Measurements from ENCODE around the gene B9D1. TPM values are rescaled to one million over a fixed set of nuclear protein-coding genes. Genes with fewer than 3 reads are reported as not detected.

B9D1 gene
- total and polyA plus RNA-seq, 12 donors = 5.3 to 18.8 (median 10.4) TPM

GRCh38 chr17:19316761-19317358 lies 45.7 kb downstream of the B9D1 start:
- peaks cover 3 to 54% (median 45%) of the 10 kb centered on the region in 9 donors for H3K4me1 ChIP-seq
- WGBS, 2 donors = 75 to 77% methylated on average over 3 of the region's 3 CpGs

GRCh38 chr17:19315104-19315503 lies 47.4 kb downstream of the B9D1 start:
- WGBS, 2 donors = 90 to 99% methylated on average over 4 of the region's 4 CpGs
- H3K27ac ChIP-seq = peak overlapping the region in 1 of 10 donors; percentile 88
- no peak overlapping the region for H3K4me3 ChIP-seq
- H3K27me3 ChIP-seq = peaks cover 0 to 70% (median 0%) of the 10 kb centered on the region in 7 donors
- H3K4me1 ChIP-seq = peaks cover 3 to 62% (median 48%) of the 10 kb centered on the region in 9 donors
- TF ChIP-seq, protein P1, sequence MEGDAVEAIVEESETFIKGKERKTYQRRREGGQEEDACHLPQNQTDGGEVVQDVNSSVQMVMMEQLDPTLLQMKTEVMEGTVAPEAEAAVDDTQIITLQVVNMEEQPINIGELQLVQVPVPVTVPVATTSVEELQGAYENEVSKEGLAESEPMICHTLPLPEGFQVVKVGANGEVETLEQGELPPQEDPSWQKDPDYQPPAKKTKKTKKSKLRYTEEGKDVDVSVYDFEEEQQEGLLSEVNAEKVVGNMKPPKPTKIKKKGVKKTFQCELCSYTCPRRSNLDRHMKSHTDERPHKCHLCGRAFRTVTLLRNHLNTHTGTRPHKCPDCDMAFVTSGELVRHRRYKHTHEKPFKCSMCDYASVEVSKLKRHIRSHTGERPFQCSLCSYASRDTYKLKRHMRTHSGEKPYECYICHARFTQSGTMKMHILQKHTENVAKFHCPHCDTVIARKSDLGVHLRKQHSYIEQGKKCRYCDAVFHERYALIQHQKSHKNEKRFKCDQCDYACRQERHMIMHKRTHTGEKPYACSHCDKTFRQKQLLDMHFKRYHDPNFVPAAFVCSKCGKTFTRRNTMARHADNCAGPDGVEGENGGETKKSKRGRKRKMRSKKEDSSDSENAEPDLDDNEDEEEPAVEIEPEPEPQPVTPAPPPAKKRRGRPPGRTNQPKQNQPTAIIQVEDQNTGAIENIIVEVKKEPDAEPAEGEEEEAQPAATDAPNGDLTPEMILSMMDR (IDR thresholded peaks at IDR 0.05) = no peak
- ATAC-seq (no peak), DNase-seq (no peak)
- H3K9me3 ChIP-seq = no peaks in the 10 kb centered on the region
- H3K36me3 ChIP-seq = peaks cover 0 to 66% (median 23%) of the 10 kb centered on the region in 9 donors
- intact Hi-C loops (cut with DNase I) = loop anchor here in 1 of 10 donors (5.0 kb wide), 1 partner anchor 132 kb away; no protein-coding TSS in a partner anchor

More at GRCh38 chr17:19316761-19317358, 45.7 kb downstream of the B9D1 start:
- ATAC-seq (no peak), DNase-seq (no peak)
- TF ChIP-seq, protein P1 (IDR thresholded peaks at IDR 0.05) = no peak
- H3K4me3 ChIP-seq = no peak overlapping the region
- H3K36me3 ChIP-seq = peaks cover 0 to 58% (median 23%) of the 10 kb centered on the region in 9 donors
- intact Hi-C loops (cut with DNase I) = loop anchor here in 1 of 10 donors (5.0 kb wide), 1 partner anchor 130 kb away; no protein-coding TSS in a partner anchor
- H3K27ac ChIP-seq = peak overlapping the region in 9 of 10 donors; percentile 7 to 73 (median 48)
- peaks cover 0 to 72% (median 0%) of the 10 kb centered on the region in 7 donors for H3K27me3 ChIP-seq
- no peaks in the 10 kb centered on the region for H3K9me3 ChIP-seq

DNA sequence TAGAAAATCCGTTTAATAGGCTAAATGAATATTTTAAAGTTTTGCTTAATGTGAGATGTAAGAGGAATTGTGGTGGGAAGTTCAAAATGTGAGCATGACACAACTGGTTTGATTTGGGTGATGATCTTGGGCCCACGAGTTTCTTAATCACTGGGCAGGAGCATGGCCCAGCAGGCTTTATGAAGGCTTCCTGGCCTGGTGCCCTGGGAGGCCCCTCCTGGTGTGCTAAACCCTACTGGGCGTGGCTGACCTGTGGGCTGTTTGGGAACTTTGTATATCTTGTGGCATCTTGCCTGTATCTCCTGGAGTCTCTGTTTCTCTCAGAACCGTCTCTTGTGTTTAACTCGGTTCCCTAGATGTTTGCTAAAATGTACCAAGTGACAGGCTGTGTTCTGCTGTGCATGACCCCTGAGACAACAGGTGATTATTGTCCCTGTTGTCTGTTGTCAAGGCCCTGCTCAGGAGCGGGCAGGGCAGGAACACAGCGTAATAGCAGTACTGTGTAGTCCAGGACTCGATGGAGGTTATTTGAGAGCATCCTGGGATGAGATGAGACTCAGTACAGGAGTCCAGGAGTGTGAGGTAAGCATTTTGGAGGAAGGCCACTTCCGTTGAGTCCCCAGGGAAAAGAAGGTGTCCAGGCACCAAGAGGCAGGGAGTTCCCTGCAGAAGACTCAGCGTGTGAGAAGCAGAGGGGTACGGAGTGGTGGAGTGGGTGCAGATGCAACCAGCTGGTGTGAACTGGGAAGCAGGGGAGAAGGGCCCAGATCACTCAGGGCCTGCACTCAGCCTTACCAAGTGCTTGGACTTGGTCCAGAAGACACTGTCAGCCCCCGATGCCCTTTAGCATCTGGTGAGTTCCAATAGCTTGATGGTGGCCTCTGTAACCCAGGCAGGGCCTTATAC lies 48.5 kb downstream of the B9D1 start:
- Histone ChIP-seq H3K27ac (peak overlapping the region in 8 of 10 donors; percentile 31 to 88 (median 61)), H3K27me3 (peaks cover 0 to 75% (median 0%) of the 10 kb centered on the region in 7 donors), H3K4me3 (no peak overlapping the region), H3K4me1 (peaks cover 3 to 68% (median 48%) of the 10 kb centered on the region in 9 donors), H3K9me3 (no peaks in the 10 kb centered on the region), H3K36me3 (peaks cover 0 to 66% (median 23%) of the 10 kb centered on the region in 9 donors)
- TF ChIP-seq, protein P1 (IDR thresholded peaks at IDR 0.05) = no peak
- DNase-seq = no peak
- 56 to 74% methylated on average over 12 of the region's 12 CpGs for WGBS, 2 donors
- intact Hi-C loops (cut with DNase I) = no loop called here
- ATAC-seq = peak in 2 of 8 donors; percentile 40 to 53

GRCh38 chr17:19313066-19313745 lies 49.3 kb downstream of the B9D1 start:
- TF ChIP-seq, protein P1 (IDR thresholded peaks at IDR 0.05) = no peak
- Histone ChIP-seq H3K36me3 (peaks cover 0 to 66% (median 23%) of the 10 kb centered on the region in 9 donors), H3K27me3 (peaks cover 0 to 75% (median 0%) of the 10 kb centered on the region in 7 donors), H3K4me3 (no peak overlapping the region), H3K4me1 (peaks cover 3 to 62% (median 47%) of the 10 kb centered on the region in 9 donors), H3K9me3 (no peaks in the 10 kb centered on the region), H3K27ac (peak overlapping the region in 9 of 10 donors; percentile 56 to 88 (median 76))
- DNase-seq = no peak
- 94% methylated on average over 13 of the region's 13 CpGs for WGBS, 2 donors
- no peak for ATAC-seq
- intact Hi-C loops (cut with DNase I) = no loop called here
